IMR-90 (cell line): ENCODE measurements around the gene NPEPPS. TPM values are rescaled to one million over a fixed set of nuclear protein-coding genes. Genes with fewer than 3 reads are reported as not detected.

ENCODE experiments used
- ATAC-seq: fragments of 200-7000 bp; cut with Tn5 transposase; 2 replicates; pipeline ENCODE4 v1.9.1; 2020; ENCODE audit warnings: low read depth, mild to moderate bottlenecking, moderate library complexity
- BruUV-seq: library from RNA; stranded (reverse); fragments of 400-500 nt; replicated peaks from 2 replicates; lab custom pipeline; 2021; lab: Mats Ljungman, UMichigan
- CTCF ChIA-PET: fragments of 300-600 bp; formaldehyde crosslinking; extraction: SDS; loops from one replicate; lab custom pipeline; 2021; ENCODE audit warnings: antibody characterized with exemption; lab: Yijun Ruan, JAX
- POLR2A ChIA-PET: fragments of 300-600 bp; sonication (Branson Sonifier 250); formaldehyde crosslinking; loops from one replicate; lab custom pipeline; 2022; ENCODE audit warnings: antibody characterized with exemption; ENCODE audit not compliant: unreplicated experiment; lab: Charles Lee
- DNase-seq: peaks from one replicate; pipeline ENCODE4 v3.0.0; 2013
- H2AFZ ChIP-seq: replicated peaks from 2 replicates; pipeline ENCODE3; 2013; ENCODE audit warnings: low read length, mild to moderate bottlenecking; ENCODE audit not compliant: poor library complexity
- H2AK5ac ChIP-seq: 2 replicates; pipeline ENCODE4 v1.6.1; 2013; ENCODE audit warnings: low read depth, low read length, inconsistent platforms
- H2AK9ac ChIP-seq: replicated peaks from 2 replicates; pipeline ENCODE3; 2013; ENCODE audit warnings: mild to moderate bottlenecking, low read depth, low read length, moderate library complexity; ENCODE audit not compliant: poor library complexity
- H2BK120ac ChIP-seq: 2 replicates; pipeline ENCODE4 v1.6.1; 2013; ENCODE audit warnings: low read depth, low read length, inconsistent platforms
- H2BK15ac ChIP-seq: 3 replicates; pipeline ENCODE4 v1.6.1; 2013; ENCODE audit warnings: low read depth, low read length, inconsistent platforms
- H2BK20ac ChIP-seq: 2 replicates; pipeline ENCODE4 v1.6.1; 2013; ENCODE audit warnings: low read depth, mild to moderate bottlenecking, inconsistent platforms, low read length, moderate library complexity
- H2BK5ac ChIP-seq: 2 replicates; pipeline ENCODE4 v1.6.1; 2013; ENCODE audit warnings: mild to moderate bottlenecking, low read depth, low read length, inconsistent platforms; ENCODE audit not compliant: poor library complexity, severe bottlenecking
- H3K14ac ChIP-seq: replicated peaks from 2 replicates; pipeline ENCODE4 v1.6.1; 2013; ENCODE audit warnings: low read depth, low read length, inconsistent platforms
- H3K18ac ChIP-seq: 2 replicates; pipeline ENCODE4 v1.6.1; 2013; ENCODE audit warnings: low read depth, low read length, control low read depth
- H3K23ac ChIP-seq: 2 replicates; pipeline ENCODE4 v1.6.1; 2013; ENCODE audit warnings: low read depth, low read length, inconsistent platforms
- H3K27ac ChIP-seq: 2 replicates; pipeline ENCODE4 v1.5.1; 2013; ENCODE audit warnings: mild to moderate bottlenecking, control low read depth, low read length; ENCODE audit not compliant: insufficient read depth
- H3K27me3 ChIP-seq: 2 replicates; pipeline ENCODE4 v1.6.1; 2013; ENCODE audit warnings: low read length; ENCODE audit not compliant: control insufficient read depth, insufficient read depth
- H3K36me3 ChIP-seq: 2 replicates; pipeline ENCODE4 v1.6.1; 2013; ENCODE audit warnings: low read length, mixed read lengths; ENCODE audit not compliant: control insufficient read depth, insufficient read depth
- H3K4ac ChIP-seq: 2 replicates; pipeline ENCODE4 v1.6.1; 2013; ENCODE audit warnings: low read depth, low read length, inconsistent platforms
- H3K4me1 ChIP-seq: 2 replicates; pipeline ENCODE4 v1.6.1; 2013; ENCODE audit warnings: low read length, mixed read lengths; ENCODE audit not compliant: control insufficient read depth, insufficient read depth
- H3K4me2 ChIP-seq: 2 replicates; pipeline ENCODE4 v1.6.1; 2013; ENCODE audit warnings: low read depth, mild to moderate bottlenecking, control low read depth, low read length, moderate library complexity
- H3K4me3 ChIP-seq: 2 replicates; pipeline ENCODE4 v1.5.1; 2013; ENCODE audit warnings: low read depth, mild to moderate bottlenecking, control low read depth, low read length, moderate library complexity; ENCODE audit not compliant: insufficient read depth
- H3K56ac ChIP-seq: 2 replicates; pipeline ENCODE4 v1.6.1; 2013; ENCODE audit warnings: low read length, inconsistent platforms; ENCODE audit not compliant: insufficient read depth; ENCODE audit errors: extremely low read depth
- H3K79me1 ChIP-seq, 2 experiments: 2 replicates each; pipeline ENCODE4 v1.6.1; 2013; ENCODE audit warnings: low read length in 2 of 2, inconsistent platforms in 1 of 2, low read depth in 1 of 2
- H3K9ac ChIP-seq: 2 replicates; pipeline ENCODE4 v1.6.1; 2013; ENCODE audit warnings: low read depth, low read length, control low read depth
- H3K9me1 ChIP-seq: 2 replicates; pipeline ENCODE4 v1.6.1; 2013; ENCODE audit warnings: low read length, inconsistent platforms; ENCODE audit not compliant: insufficient read depth
- H3K9me3 ChIP-seq: 2 replicates; pipeline ENCODE4 v1.6.1; 2013; ENCODE audit warnings: low read length; ENCODE audit not compliant: control insufficient read depth, insufficient read depth
- H4K20me1 ChIP-seq: 2 replicates; pipeline ENCODE4 v1.6.1; 2013; ENCODE audit warnings: low read length, inconsistent platforms; ENCODE audit not compliant: insufficient read depth
- H4K5ac ChIP-seq: 2 replicates; pipeline ENCODE4 v1.6.1; 2013; ENCODE audit warnings: mild to moderate bottlenecking, low read depth, low read length, control low read depth
- H4K8ac ChIP-seq, 2 experiments: 2 replicates each; pipeline ENCODE4 v1.6.1; 2013; ENCODE audit warnings: low read depth in 2 of 2, low read length in 2 of 2, control low read depth in 1 of 2, inconsistent platforms in 1 of 2
- H4K91ac ChIP-seq: 2 replicates; pipeline ENCODE4 v1.6.1; 2013; ENCODE audit warnings: low read depth, low read length, inconsistent platforms; ENCODE audit not compliant: insufficient read depth
- BHLHE40 ChIP-seq: fragments of 150-350 bp; IDR thresholded peaks from 2 replicates; pipeline ENCODE4 v1.6.1; 2016; ENCODE audit warnings: mild to moderate bottlenecking, low read depth, low read length
- CHD1 ChIP-seq: IDR thresholded peaks from 2 replicates; pipeline ENCODE4 v1.6.1; 2012; ENCODE audit warnings: low read depth, low read length, improper control_type of control experiment
- FOS ChIP-seq: fragments of 150-350 bp; IDR thresholded peaks from 2 replicates; pipeline ENCODE4 v1.6.1; 2016; ENCODE audit warnings: low read depth, low read length
- MAZ ChIP-seq: IDR thresholded peaks from 2 replicates; pipeline ENCODE4 v1.6.1; 2012; ENCODE audit warnings: low read depth, mild to moderate bottlenecking, low read length, improper control_type of control experiment, moderate library complexity, borderline replicate concordance
- POLR2A ChIP-seq: IDR thresholded peaks from 2 replicates; pipeline ENCODE4 v1.6.1; 2012; ENCODE audit warnings: mild to moderate bottlenecking, low read depth, low read length
- RAD21 ChIP-seq: IDR thresholded peaks from 2 replicates; pipeline ENCODE4 v1.6.1; 2012; ENCODE audit warnings: low read length, improper control_type of control experiment
- RFX5 ChIP-seq: IDR thresholded peaks from 2 replicates; pipeline ENCODE4 v1.8.0; 2012; ENCODE audit warnings: low read depth, mild to moderate bottlenecking, low read length, moderate library complexity
- WGBS, 2 experiments: methylation state at CpG; one replicate each; pipeline versions ENCODE4 v1.1.5 to v1.1.7; 2013; ENCODE audit warnings: missing lambda C conversion rate in 2 of 2; ENCODE audit not compliant: insufficient read length in 1 of 2; ENCODE audit errors: extremely low coverage in 2 of 2; 5-methylcytosine and 5-hydroxymethylcytosine counted together
- dilution Hi-C: fragments of 300-500 bp; cut with HindIII; formaldehyde crosslinking; loops from one replicate; pipeline ENCODE4 v1.14.3; 2018; ENCODE audit warnings: low sequenced_read_pairs; ENCODE audit not compliant: unreplicated experiment
- in situ Hi-C: fragments of 300-500 bp; cut with MboI; formaldehyde crosslinking; loops from 3 replicates; pipeline ENCODE4 v1.14.3; 2019; ENCODE audit warnings: low sequenced_read_pairs, inconsistent platforms, mixed read lengths
- intact Hi-C: fragments of 100-400 bp; cut with micrococcal nuclease; formaldehyde crosslinking; loops from 2 replicates; pipeline ENCODE4 v1.10.0; 2022
- polyA plus RNA-seq, 3 experiments: library from polyadenylated mRNA; depleted of rRNA; stranded (reverse); fragments of >200 nt; gene quantifications; 2 replicates each; pipeline ENCODE4 v1.2.3, GENCODE V29; 2012; ENCODE audit warnings: low replicate concordance in 1 of 3
- total RNA-seq: library from RNA; depleted of rRNA; stranded (reverse); fragments of >200 nt; gene quantifications from 2 replicates; pipeline ENCODE4 v1.2.3, GENCODE V29; 2012

NPEPPS gene
- total and polyA plus RNA-seq, 2 of the 4 experiments (the other 2 are of a cell fraction) = 54.1 to 64.6 TPM

DNA sequence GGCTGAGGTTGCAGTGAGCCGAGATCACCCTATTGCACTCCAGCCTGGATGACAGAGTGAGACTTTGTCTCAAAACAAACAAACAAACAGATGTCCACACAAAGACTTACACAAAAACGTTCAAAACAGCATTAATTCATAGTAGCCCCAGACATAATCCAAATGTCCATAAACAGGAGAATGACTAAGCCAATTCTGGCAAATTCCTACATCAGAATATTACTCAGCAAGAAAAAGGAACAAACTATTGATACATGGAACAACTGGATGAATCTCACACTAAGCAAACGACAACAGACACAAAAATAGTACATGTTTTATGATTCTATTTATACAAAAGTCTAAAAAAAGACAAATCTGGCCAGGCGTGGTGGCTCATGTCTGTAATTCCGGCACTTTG is 108.0 kb downstream of the NPEPPS start:
- Histone ChIP-seq H3K18ac (no peak overlapping the region), H3K27ac (no peak overlapping the region), H4K20me1 (no peaks in the 10 kb centered on the region), H3K9me3 (no peaks in the 10 kb centered on the region), H3K4me2 (no peak overlapping the region), H4K91ac (no peak overlapping the region), H3K56ac (no peak overlapping the region), H3K9ac (no peak overlapping the region), H3K23ac (no peak overlapping the region), H2AK9ac (no peak overlapping the region), H2BK20ac (no peak overlapping the region), H3K79me1 (no peaks in the 10 kb centered on the region), H4K5ac (no peak overlapping the region), H3K9me1 (0 out of 2 replicates have a peak, but pooled peaks cover 2% of the 10 kb centered on the region), H2AFZ (no peak overlapping the region), H4K8ac (no peak overlapping the region), H3K4ac (no peak overlapping the region), H3K14ac (no peak overlapping the region), H3K27me3 (no peaks in the 10 kb centered on the region), H2AK5ac (no peak overlapping the region), H2BK15ac (no peak overlapping the region), H3K4me1 (no peaks in the 10 kb centered on the region), H3K4me3 (no peak overlapping the region), H2BK5ac (no peak overlapping the region), H3K36me3 (no peaks in the 10 kb centered on the region), H2BK120ac (no peak overlapping the region)
- intact Hi-C loops (no loop called here), in situ Hi-C loops (no loop called here), dilution Hi-C loops (no loop called here)
- BruUV-seq = no TSS peak
- ChIA-PET POLR2A (no interaction called here), CTCF (no interaction called here)
- ATAC-seq (no peak), DNase-seq (no peak)
- TF ChIP-seq BHLHE40 = no peak
- no peak for TF ChIP-seq MAZ
- TF ChIP-seq RFX5 = no peak
- no peak for TF ChIP-seq RAD21
- no peak for TF ChIP-seq CHD1
- no peak for TF ChIP-seq FOS
- TF ChIP-seq POLR2A = no peak
- WGBS, 2 experiments = 94% methylated on average over 2 of the region's 5 CpGs; no CpG with 5 or more reads in 1 of the 2 experiments
